HG03060 (cell line): ENCODE measurements around the gene PARD6A.

Experiments
- ATAC-seq: cut with Tn5 transposase; IDR thresholded peaks from one replicate; pipeline ENCODE4 v1.9.1; 2021; ENCODE audit warnings: low read depth, moderate number of reproducible peaks; ENCODE audit not compliant: unreplicated experiment

Gene PARD6A

GRCh38 chr16:67666032-67666551 lies 5.3 kb downstream of the PARD6A start:
- ATAC-seq: no peak

GRCh38 chr16:67666559-67667452 lies 6.0 kb downstream of the PARD6A start, which contains the start of the genes C16orf86 and ENKD1:
Gene C16orf86 (plus strand): TSS chr16:67666814. CDS start chr16:67666971, 157 bp downstream.
Gene ENKD1 (minus strand): TSS chr16:67666750. CDS start chr16:67666442, 308 bp downstream.
- ATAC-seq: no peak

GRCh38 chr16:67667453-67667816 lies 6.7 kb downstream of the PARD6A start:
- no peak for ATAC-seq

- ATAC-seq: peak; percentile 66
These were observed 7.2 kb downstream of the PARD6A start for GRCh38 chr16:67667817-67668494.

GRCh38 chr16:67668495-67669157 lies 7.9 kb downstream of the PARD6A start:
- ATAC-seq: no peak

GRCh38 chr16:67669499-67670101 lies 8.8 kb downstream of the PARD6A start:
- no peak for ATAC-seq

GRCh38 chr16:67672306-67672705 lies 11.5 kb downstream of the PARD6A start:
- no peak for ATAC-seq

- ATAC-seq: no peak
These were observed 12.2 kb downstream of the PARD6A start for GRCh38 chr16:67672739-67673662.

- ATAC-seq: no peak
These were observed 13.2 kb downstream of the PARD6A start for GRCh38 chr16:67673712-67674580.

- ATAC-seq: no peak
These were observed 14.3 kb downstream of the PARD6A start for GRCh38 chr16:67674851-67675578.

- no peak for ATAC-seq
These were observed 14.8 kb downstream of the PARD6A start for GRCh38 chr16:67675579-67675935.

- ATAC-seq: no peak
These were observed 15.2 kb downstream of the PARD6A start for GRCh38 chr16:67675999-67676398.

GRCh38 chr16:67676516-67676915 lies 15.8 kb downstream of the PARD6A start:
- ATAC-seq: no peak

- ATAC-seq: no peak
These were observed 16.2 kb downstream of the PARD6A start for GRCh38 chr16:67676939-67677338.

GRCh38 chr16:67677712-67678111 lies 17.0 kb downstream of the PARD6A start:
- no peak for ATAC-seq

- ATAC-seq: no peak
These were observed 17.7 kb downstream of the PARD6A start for GRCh38 chr16:67678354-67679023.
